NCI-H446 treated with DMSO at 0.1 percent for 48 hours (cell line): ENCODE data around the gene VTI1A.
"Not testable (repeated sequence)": the region's sequence is repeated elsewhere in the genome, so short reads cannot be mapped to it uniquely, and the experiment has no call there.

Experiments used
- DNase-seq: peaks from one replicate; lab custom pipeline; 2025; lab: John Stamatoyannopoulos, UW

Gene VTI1A

DNA sequence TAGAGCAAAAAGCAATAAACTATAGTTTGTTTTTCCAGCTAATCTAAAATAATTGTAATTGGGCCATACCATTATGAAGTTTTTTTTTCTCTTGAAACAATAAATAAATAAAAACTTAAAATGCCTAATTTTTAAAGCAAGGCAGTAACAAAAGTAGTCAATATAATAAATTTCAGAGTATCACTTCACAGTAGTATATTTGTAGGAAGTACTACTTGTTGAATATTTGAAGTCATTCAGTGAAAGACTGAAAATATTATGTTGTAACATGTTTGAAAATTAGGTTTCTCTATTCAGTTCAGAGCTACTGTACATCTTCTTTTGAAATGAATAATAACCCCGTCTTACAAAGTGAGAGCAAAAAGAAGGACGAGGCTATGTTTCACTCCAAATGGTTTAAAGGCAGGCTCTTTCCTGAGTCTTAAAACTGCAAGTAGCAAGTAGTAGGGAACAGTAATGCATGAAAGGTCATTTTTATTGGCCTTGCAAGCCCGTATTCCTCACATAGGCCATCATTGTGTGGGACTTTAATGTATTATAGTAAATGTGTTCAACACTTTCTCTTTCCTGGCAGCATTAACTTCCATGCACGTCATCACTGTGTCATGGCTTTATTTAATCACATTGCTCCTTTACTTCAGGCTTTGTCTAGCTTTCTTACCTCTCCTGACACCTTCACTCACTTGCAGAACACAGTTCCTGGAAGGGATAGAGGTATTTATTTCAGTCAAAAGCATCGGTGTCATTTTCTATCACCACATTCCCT lies 141.4 kb downstream of the VTI1A start:
- DNase-seq: no peak

DNA sequence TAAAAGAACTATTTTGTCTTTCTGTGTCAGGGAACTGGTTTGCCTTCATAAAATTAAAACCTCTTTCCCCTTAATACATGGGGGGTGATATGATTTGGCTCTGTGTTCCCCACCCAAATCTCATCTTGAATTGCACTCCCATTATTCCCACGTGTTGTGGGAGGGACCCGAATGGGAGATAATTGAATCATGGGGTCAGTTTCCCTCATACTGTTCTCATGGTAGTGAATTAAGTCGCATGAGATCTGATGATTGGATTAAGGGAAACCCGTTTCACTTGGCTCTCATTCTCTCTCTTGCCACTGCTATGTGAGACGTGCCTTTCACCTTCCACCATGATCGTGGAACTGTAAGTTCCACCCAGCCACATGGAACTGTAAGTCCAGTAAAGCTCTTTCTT lies 142.1 kb downstream of the VTI1A start:
- no peak for DNase-seq

- DNase-seq: not testable (repeated sequence)
Observed at GRCh38 chr10:112590786-112591185, 143.8 kb downstream of the VTI1A start.

- no peak for DNase-seq
Observed at GRCh38 chr10:112593023-112593422, 146.0 kb downstream of the VTI1A start.

GRCh38 chr10:112601214-112602090 lies 154.4 kb downstream of the VTI1A start:
- no peak for DNase-seq

DNA sequence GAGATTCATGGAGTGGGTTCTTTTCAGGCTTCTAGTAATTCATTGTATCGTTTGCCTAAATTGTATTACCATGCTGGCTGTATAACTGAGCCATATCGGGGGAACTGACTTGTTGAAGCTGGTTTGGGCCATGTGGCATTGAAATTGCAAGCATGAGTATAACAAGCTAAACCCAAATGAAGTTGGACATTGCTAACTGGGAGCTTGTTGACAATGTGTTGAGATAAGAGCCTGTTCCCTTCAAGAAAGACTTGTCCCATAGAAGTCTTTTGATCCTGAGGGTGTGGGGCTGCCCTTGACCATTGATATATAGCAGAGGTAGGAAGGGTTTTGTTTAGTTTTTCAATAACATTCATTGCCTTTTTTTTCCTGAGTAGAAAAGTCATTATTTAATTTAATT lies 156.0 kb downstream of the VTI1A start:
- no peak for DNase-seq

DNA sequence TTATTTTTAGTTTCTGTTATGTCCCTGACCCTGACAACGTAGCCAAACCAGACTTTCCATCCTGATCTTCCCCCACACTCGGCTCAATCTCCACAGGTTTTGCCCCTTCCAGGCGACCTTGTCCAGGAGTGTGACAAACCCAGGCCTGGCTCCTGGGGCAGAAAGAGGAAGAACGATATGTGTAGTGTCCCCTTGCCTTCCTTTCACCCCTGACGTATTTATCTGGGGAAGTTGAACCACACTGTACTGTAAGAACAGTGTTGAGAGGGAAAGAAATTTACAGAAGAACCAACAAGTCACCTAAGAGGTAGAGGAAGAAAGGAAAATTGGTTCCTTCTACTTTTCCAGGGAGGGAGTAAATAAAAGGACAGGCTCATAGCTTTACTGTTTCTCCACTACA lies 158.0 kb downstream of the VTI1A start:
- DNase-seq: no peak

DNA sequence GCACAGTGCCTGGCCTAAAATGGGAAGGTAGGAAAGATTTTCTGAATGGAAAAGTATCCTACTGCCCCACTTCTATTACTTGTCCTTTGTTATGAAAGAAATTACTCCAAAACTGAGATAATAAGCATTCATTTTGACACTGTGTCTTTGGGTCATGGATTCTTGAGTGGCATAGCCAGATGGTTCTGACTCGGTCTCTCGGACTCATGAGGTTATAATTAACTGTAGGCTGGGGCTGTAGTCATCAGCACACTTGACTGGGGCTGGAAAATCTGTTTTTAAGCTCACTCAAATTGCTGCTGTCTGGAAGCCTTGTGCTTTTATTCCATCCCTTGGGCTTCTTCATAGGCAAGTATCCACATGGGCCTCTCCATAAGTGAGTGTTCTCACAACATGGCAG lies 160.5 kb downstream of the VTI1A start:
- DNase-seq: no peak

DNA sequence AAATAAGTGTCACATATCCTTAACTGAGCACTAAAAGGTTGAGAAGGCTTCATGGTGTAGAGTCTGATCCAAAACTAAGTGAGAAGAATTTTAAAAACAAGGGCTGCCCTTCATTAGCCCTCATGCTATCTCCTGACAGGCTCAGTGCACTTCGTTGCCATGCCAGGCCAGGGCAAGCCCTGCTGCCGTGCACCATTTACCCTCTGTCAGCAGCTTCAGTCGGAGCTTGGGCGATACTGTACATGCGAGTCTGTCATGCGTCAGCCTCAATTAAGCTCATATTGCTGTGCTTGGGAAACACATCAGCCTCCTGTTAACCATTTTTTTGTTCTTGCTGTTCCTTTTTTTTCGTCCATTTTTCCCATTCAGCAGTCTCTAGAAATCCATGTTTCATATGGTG lies 166.6 kb downstream of the VTI1A start:
- no peak for DNase-seq

DNA sequence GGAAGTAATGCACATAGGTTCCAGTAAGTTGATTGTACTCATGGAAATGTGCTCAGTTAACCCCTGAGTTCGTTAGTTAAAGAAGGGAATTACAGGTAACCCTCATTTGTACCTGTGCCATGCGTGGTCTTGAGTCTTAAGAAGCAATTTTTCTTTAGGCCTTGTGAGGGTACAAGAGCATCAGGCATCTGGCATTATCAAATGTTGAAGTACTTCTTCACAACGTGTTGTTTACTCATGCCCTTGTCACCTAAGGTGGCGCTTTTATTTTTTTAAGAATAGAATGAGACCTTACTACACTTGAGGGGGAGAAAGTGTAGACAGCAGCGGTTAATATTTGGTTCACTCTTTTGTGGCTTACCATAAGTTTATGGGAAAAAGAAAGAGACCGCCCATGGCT lies 167.1 kb downstream of the VTI1A start:
- DNase-seq: no peak

GRCh38 chr10:112614586-112614985 lies 167.6 kb downstream of the VTI1A start:
- DNase-seq: no peak

GRCh38 chr10:112615269-112615668 lies 168.3 kb downstream of the VTI1A start:
- no peak for DNase-seq

GRCh38 chr10:112616647-112617046 lies 169.6 kb downstream of the VTI1A start:
- no peak for DNase-seq

DNA sequence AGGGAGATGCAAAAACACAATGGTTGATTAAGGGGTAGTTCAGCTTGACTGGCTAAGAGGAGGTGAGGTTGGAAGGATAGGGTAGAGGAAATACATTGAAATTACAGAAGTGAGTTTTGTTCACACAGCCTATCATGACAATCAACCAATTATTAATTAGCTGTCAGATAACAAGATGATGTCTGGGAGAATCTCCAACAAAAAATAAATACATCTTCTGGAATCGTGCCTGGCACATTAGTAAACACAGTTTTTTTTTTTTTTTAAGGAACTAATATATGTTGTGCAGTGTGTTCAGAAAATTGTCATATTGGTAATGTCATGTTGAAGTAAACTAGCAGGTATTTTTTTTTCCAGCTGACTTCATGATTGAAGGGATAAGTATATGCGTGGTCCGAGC lies 171.8 kb downstream of the VTI1A start:
- no peak for DNase-seq

GRCh38 chr10:112619556-112619955 lies 172.5 kb downstream of the VTI1A start:
- DNase-seq: no peak

DNA sequence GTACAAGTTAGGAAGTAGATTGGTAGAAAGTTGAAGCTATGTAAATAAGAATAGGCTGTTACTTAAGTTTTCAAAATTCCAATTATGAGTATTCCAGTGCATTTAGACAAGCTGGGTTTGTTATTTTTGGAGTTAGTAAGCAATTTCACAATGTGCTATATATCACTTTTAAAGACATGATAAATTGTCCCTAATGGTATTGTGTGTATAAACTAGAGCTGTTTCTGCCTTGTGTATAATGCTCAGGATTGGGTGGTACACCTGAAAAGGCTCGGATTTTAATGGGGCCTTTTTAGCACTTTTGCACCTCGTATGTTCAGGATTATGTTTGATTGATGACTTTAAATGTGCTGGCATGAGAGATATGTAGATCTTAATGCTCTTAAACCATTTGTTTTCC lies 175.8 kb downstream of the VTI1A start:
- DNase-seq: no peak

DNA sequence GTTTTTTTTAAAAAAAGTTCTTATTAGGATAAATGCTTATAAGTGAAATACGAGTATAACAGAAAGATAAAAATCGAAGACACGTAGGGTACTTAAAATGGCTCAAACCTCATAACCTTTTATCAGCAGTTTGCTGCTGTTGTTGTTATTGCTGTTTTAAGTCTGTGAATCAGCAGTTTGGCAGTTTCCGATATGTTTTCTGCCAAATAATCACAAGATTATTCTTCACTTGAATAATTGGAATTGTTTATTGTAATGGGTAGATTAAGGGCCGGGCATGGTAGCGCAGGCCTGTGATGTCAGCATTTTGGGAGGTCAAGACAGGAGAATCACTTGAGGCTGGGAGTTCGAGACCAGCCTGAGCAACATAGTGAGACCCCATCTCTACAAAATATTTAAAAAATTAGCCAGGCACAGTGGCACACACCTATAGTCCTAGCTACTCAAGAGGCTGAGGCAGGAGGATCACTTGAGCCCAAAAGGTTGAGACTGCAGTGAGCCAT lies 177.6 kb downstream of the VTI1A start:
- no peak for DNase-seq

GRCh38 chr10:112628951-112629609 lies 182.1 kb downstream of the VTI1A start:
- no peak for DNase-seq

DNA sequence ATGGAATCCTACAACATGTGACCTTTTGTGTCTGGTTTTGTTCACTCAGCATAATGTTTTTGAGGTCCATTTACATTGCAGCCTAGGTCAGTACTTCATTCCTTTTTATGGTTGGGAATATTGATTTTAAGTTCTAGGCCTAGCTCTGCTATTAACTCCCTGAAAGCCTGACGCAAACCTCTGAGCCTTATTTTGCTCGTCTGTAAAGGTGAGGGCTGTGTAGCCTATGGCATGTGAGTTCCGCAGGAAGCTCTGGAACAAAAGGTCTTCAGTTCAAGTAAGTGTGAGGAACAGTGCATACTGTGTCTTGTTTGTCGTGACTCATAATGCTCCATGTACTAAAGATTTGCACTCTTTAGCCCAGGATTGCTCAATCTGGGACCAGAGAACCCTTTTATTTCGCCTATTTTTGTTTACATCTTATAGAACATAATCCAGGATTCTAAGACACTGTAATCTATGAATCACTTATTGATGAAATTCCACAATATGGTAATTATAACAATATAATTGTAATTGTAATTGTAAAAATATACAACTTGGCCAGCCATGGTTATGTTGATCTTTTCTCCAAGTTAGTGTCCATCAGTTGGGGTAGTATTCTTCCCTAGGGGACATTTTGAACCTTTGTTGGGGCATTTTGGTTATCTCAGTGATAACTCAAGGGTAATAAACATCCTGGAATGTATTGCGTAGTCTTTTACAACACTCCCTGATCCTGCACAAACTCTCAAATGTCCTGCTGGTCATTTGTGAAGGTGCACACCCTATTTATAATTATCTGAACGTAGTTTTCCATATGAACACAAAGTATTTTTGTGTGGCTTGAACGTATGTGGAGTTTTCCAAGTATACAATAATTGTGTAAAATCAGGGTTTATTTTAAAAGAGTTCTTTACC lies 184.7 kb downstream of the VTI1A start:
- no peak for DNase-seq

GRCh38 chr10:112634096-112634830 lies 187.2 kb downstream of the VTI1A start:
- no peak for DNase-seq

DNA sequence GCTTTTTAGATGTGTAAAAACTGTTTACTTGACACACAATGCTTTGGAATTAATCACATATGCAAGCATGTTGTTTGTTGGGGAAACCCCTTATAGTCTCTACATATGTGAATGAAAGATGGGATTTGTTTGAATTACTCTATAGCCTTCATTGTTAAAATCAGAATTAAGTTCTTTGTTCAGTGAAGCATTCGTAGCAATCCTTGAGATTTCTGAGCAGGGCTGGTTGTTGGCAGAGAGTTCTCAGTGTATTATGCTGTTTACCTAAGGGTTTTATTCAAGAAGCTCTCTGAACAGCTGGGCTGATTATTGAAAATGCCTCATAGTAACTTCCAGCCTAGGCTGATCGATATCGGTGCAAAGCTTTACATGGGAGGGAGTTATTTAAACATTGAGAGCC lies 190.9 kb downstream of the VTI1A start:
- no peak for DNase-seq
